Colonic mucosa (tissue), 4 donors: ENCODE results near the gene PBX1. TPM values are rescaled to one million over a fixed set of nuclear protein-coding genes. Genes with fewer than 3 reads are reported as not detected.

ENCODE experiments used
- DNase-seq: peaks from one replicate; pipeline ENCODE4 v3.0.0-alpha.2; 2020
- H3K27ac ChIP-seq: fragments of 200-600 bp; one replicate; pipeline ENCODE4 v1.8.0; 2021
- H3K27me3 ChIP-seq: fragments of 200-600 bp; one replicate; pipeline ENCODE4 v1.8.0; 2021
- H3K36me3 ChIP-seq: fragments of 200-600 bp; one replicate; pipeline ENCODE4 v1.8.0; 2021
- H3K4me1 ChIP-seq: fragments of 200-600 bp; one replicate; pipeline ENCODE4 v1.8.0; 2021; ENCODE audit warnings: mild to moderate bottlenecking
- H3K4me3 ChIP-seq: fragments of 200-600 bp; one replicate; pipeline ENCODE4 v1.8.0; 2021
- H3K9ac ChIP-seq, 2 donors: one replicate each; pipeline ENCODE4 v1.7.0; 2013; ENCODE audit warnings: control low read depth in 2 of 2, low read depth in 2 of 2, low read length in 2 of 2
- H3K9me3 ChIP-seq: fragments of 200-600 bp; one replicate; pipeline ENCODE4 v1.8.0; 2021
- CTCF ChIP-seq: fragments of 200-600 bp; IDR thresholded peaks from one replicate; pipeline ENCODE4 v1.8.0; 2022; ENCODE audit warnings: antibody characterized with exemption, mild to moderate bottlenecking
- intact Hi-C: fragments of 100-400 bp; cut with DNase I; formaldehyde crosslinking; loops from one replicate; pipeline ENCODE4 v1.14.1; 2022
- total RNA-seq, 2 donors: library from RNA; stranded (reverse); fragmentation: NEBNext Ultra II Directional in 1 of 2; extraction: Animal tissue kit (Norgen Biotek cat#: 25700) in 1 of 2; gene quantifications; one replicate each; pipeline ENCODE4 v1.2.1, GENCODE V29; 2021
- donor health status: healthy.
- donor health status: DM: no; HTN: no; CAD: no.
- donor health status: DM: no; HTN: no; CAD: no.

PBX1 gene
- total RNA-seq, 2 donors from 2014 or later: 27.2 to 53.7 TPM

GRCh38 chr1:164644774-164645644, 86.0 kb downstream of the PBX1 start:
- Histone ChIP-seq H3K4me3 (no peak overlapping the region), H3K4me1 (no peaks in the 10 kb centered on the region), H3K27me3 (no peaks in the 10 kb centered on the region), H3K27ac (no peak overlapping the region), H3K36me3 (no peaks in the 10 kb centered on the region), H3K9ac (no peak overlapping the region), H3K9me3 (no peaks in the 10 kb centered on the region)
- DNase-seq: no peak
- no peak for TF ChIP-seq CTCF
- intact Hi-C loops: no loop called here

- Histone ChIP-seq H3K4me1 (peaks cover under 1% of the 10 kb centered on the region), H3K27ac (no peak overlapping the region)
- intact Hi-C loops: no loop called here
Measured at GRCh38 chr1:164645921-164646320, 86.9 kb downstream of the PBX1 start.

GRCh38 chr1:164647211-164647610, 88.2 kb downstream of the PBX1 start:
- Histone ChIP-seq H3K4me1 (peaks cover 4% of the 10 kb centered on the region), H3K9ac (peak overlapping the region in 1 of 2 donors; percentile 16), H3K4me3 (no peak overlapping the region), H3K36me3 (no peaks in the 10 kb centered on the region), H3K9me3 (no peaks in the 10 kb centered on the region), H3K27ac (peak overlapping the region; percentile 65), H3K27me3 (no peaks in the 10 kb centered on the region)
- no peak for TF ChIP-seq CTCF
- peak; percentile 69 for DNase-seq
- intact Hi-C loops: no loop called here

More at GRCh38 chr1:164645921-164646320, 86.9 kb downstream of the PBX1 start:
- no peak for TF ChIP-seq CTCF
- Histone ChIP-seq H3K4me3 (no peak overlapping the region), H3K9ac (no peak overlapping the region), H3K9me3 (no peaks in the 10 kb centered on the region), H3K36me3 (no peaks in the 10 kb centered on the region), H3K27me3 (no peaks in the 10 kb centered on the region)
- no peak for DNase-seq

GRCh38 chr1:164648636-164649035, 89.7 kb downstream of the PBX1 start:
- no peak for TF ChIP-seq CTCF
- Histone ChIP-seq H3K36me3 (no peaks in the 10 kb centered on the region), H3K27me3 (no peaks in the 10 kb centered on the region), H3K9me3 (no peaks in the 10 kb centered on the region), H3K27ac (no peak overlapping the region), H3K9ac (peak overlapping the region in 1 of 2 donors; percentile 23), H3K4me1 (peaks cover 4% of the 10 kb centered on the region), H3K4me3 (no peak overlapping the region)
- no peak for DNase-seq
- intact Hi-C loops: no loop called here

- Histone ChIP-seq H3K4me3 (no peak overlapping the region), H3K27me3 (no peaks in the 10 kb centered on the region), H3K27ac (no peak overlapping the region), H3K4me1 (peaks cover 4% of the 10 kb centered on the region), H3K9ac (no peak overlapping the region), H3K36me3 (no peaks in the 10 kb centered on the region), H3K9me3 (no peaks in the 10 kb centered on the region)
- no peak for TF ChIP-seq CTCF
- intact Hi-C loops: no loop called here
- no peak for DNase-seq
Measured at GRCh38 chr1:164649146-164649545, 90.2 kb downstream of the PBX1 start.
